Endothelial cell of umbilical vein (primary cell): Measurements from ENCODE around the gene RGS6. TPM values are rescaled to one million over a fixed set of nuclear protein-coding genes. Genes with fewer than 3 reads are reported as not detected.
A peak's percentile ranks its signal among the peaks of the same experiment; 100 is the strongest.

Experiments used
- BruUV-seq: library from RNA; stranded (reverse); fragments of 400-500 nt; replicated peaks from 2 replicates; lab custom pipeline; 2021; lab: Mats Ljungman, UMichigan
- CTCF ChIA-PET: fragments of 300-600, 350-600 bp; sonication (Branson Sonifier 250); formaldehyde crosslinking; loops from one replicate; lab custom pipeline; 2021; ENCODE audit warnings: antibody characterized with exemption, inconsistent platforms; lab: Charles Lee
- POLR2A ChIA-PET: fragments of 300-600, 350-600 bp; sonication (Branson Sonifier 250); formaldehyde crosslinking; loops from one replicate; lab custom pipeline; 2021; ENCODE audit warnings: antibody characterized with exemption, inconsistent platforms; lab: Charles Lee
- DNase-seq: peaks from one replicate; pipeline ENCODE4 v3.0.0-alpha.2; 2011; ENCODE audit warnings: low read depth, low spot score
- FAIRE-seq: peaks from 2 replicates; lab custom pipeline; 2011; peaks lifted over from hg19 to GRCh38; lab: Jason Lieb, UNC
- H2AFZ ChIP-seq: 2 replicates; pipeline ENCODE4 v1.6.0; 2012; ENCODE audit warnings: low read depth, low read length, control low read depth, inconsistent platforms
- H3K27ac ChIP-seq: 2 replicates; pipeline ENCODE4 v1.5.1; 2011; ENCODE audit warnings: low read depth, mild to moderate bottlenecking, control low read depth, low read length, moderate library complexity; ENCODE audit not compliant: insufficient read depth
- H3K27me3 ChIP-seq, 2 experiments: 2 replicates each; pipeline versions ENCODE4 v1.6.0 to v1.6.1; 2011; ENCODE audit warnings: low read length in 2 of 2, mixed read lengths in 1 of 2; ENCODE audit not compliant: control insufficient read depth in 2 of 2, insufficient read depth in 2 of 2
- H3K36me3 ChIP-seq, 2 experiments: 2 replicates in 1 of 2; 3 replicates in 1 of 2; pipeline ENCODE4 v1.5.1; 2011; ENCODE audit warnings: low read length in 2 of 2, mild to moderate bottlenecking in 1 of 2, moderate library complexity in 1 of 2; ENCODE audit not compliant: control insufficient read depth in 2 of 2, insufficient read depth in 2 of 2; ENCODE audit errors: extremely low read depth in 1 of 2
- H3K4me1 ChIP-seq: 3 replicates; pipeline ENCODE4 v1.5.1; 2011; ENCODE audit warnings: mild to moderate bottlenecking, low read length; ENCODE audit not compliant: control insufficient read depth, insufficient read depth; ENCODE audit errors: extremely low read depth
- H3K4me2 ChIP-seq: 2 replicates; pipeline ENCODE4 v1.6.1; 2011; ENCODE audit warnings: low read length, control low read depth, mixed read lengths; ENCODE audit not compliant: insufficient read depth
- H3K4me3 ChIP-seq, 3 experiments: fragments of 200-600 bp in 1 of 3; sonication (generic), shearing (Covaris generic) in 1 of 3; replicated peaks in 1 of 3; 2 replicates each; pipeline ENCODE4 v1.5.1; 2011 to 2016; ENCODE audit warnings: control low read depth in 3 of 3, low read length in 3 of 3, mild to moderate bottlenecking in 2 of 3, inconsistent platforms in 1 of 3, low read depth in 1 of 3, moderate library complexity in 1 of 3; ENCODE audit not compliant: insufficient read depth in 1 of 3
- H3K79me2 ChIP-seq: 2 replicates; pipeline ENCODE4 v1.6.0; 2012; ENCODE audit warnings: low read length, inconsistent platforms; ENCODE audit not compliant: control insufficient read depth, insufficient read depth
- H3K9ac ChIP-seq: replicated peaks from 2 replicates; pipeline ENCODE3; 2011; ENCODE audit warnings: low read length, control low read depth; ENCODE audit not compliant: insufficient read depth; ENCODE audit errors: extremely low read depth
- H3K9me1 ChIP-seq: replicated peaks from 3 replicates; pipeline ENCODE4 v1.6.0; 2011; ENCODE audit warnings: mild to moderate bottlenecking, low read length; ENCODE audit not compliant: control insufficient read depth, insufficient read depth; ENCODE audit errors: extremely low read depth
- H3K9me3 ChIP-seq: replicated peaks from 2 replicates; pipeline ENCODE4 v1.5.1; 2012; ENCODE audit warnings: low read length, inconsistent platforms; ENCODE audit not compliant: control insufficient read depth, insufficient read depth
- H4K20me1 ChIP-seq: replicated peaks from 2 replicates; pipeline ENCODE3; 2011; ENCODE audit warnings: mild to moderate bottlenecking, low read length; ENCODE audit not compliant: control insufficient read depth, insufficient read depth; ENCODE audit errors: extremely low read depth
- CTCF ChIP-seq, 2 donors: IDR thresholded peaks; 1 replicate in 1 of 2; 2 replicates in 1 of 2; pipeline ENCODE4 v1.5.1; 2011; ENCODE audit warnings: low read length in 2 of 2, mild to moderate bottlenecking in 2 of 2, moderate library complexity in 2 of 2, control low read depth in 1 of 2, inconsistent platforms in 1 of 2, low read depth in 1 of 2; ENCODE audit not compliant: insufficient read depth in 1 of 2; ENCODE audit errors: extremely low read depth in 1 of 2
- FOS ChIP-seq: IDR thresholded peaks from 2 replicates; pipeline ENCODE4 v1.6.1; 2011; ENCODE audit warnings: mild to moderate bottlenecking, low read length, moderate library complexity, borderline replicate concordance; ENCODE audit not compliant: insufficient read depth
- dilution Hi-C: fragments of 300-500 bp; cut with MboI; formaldehyde crosslinking; loops from one replicate; pipeline ENCODE4 v1.15.0; 2019; ENCODE audit warnings: low sequenced_read_pairs; ENCODE audit not compliant: extremely low pct_ligation_motif_present
- intact Hi-C: fragments of 100-400 bp; cut with micrococcal nuclease; formaldehyde crosslinking; loops from one replicate; pipeline ENCODE4 v1.10.0; 2022
- microRNA-seq: library from miRNA; unstranded; fragments of <30 nt; microRNA quantifications from one replicate; pipeline ENCODE4 v1.2.0, GENCODE V29; 2021; ENCODE audit warnings: borderline number of aligned reads, borderline replicate concordance
- polyA plus RNA-seq, 4 experiments: library from polyadenylated mRNA; depleted of rRNA in 3 of 4; stranded (reverse) in 3 of 4; unstranded in 1 of 4; fragments of >200 nt; gene quantifications; 2 replicates each; pipeline versions ENCODE4 v1.2.1 to v1.2.3, GENCODE V29; 2011 to 2012; ENCODE audit warnings: missing spikeins in 1 of 4
- small RNA-seq: library from RNA; depleted of rRNA; stranded (forward); fragments of <200 nt; gene quantifications from one replicate; pipeline ENCODE3, GENCODE V24; 2012; ENCODE audit warnings: low replicate concordance, low read depth; ENCODE audit not compliant: insufficient read depth, insufficient read length
- total RNA-seq: library from RNA; stranded (reverse); gene quantifications from 2 replicates; pipeline ENCODE4 v1.2.3, GENCODE V29; 2021

RGS6 gene
- total and polyA plus RNA-seq, 2 donors (not counting 3 experiments of a cell fraction or from before 2014, with no cell fraction given), result not detected

DNA sequence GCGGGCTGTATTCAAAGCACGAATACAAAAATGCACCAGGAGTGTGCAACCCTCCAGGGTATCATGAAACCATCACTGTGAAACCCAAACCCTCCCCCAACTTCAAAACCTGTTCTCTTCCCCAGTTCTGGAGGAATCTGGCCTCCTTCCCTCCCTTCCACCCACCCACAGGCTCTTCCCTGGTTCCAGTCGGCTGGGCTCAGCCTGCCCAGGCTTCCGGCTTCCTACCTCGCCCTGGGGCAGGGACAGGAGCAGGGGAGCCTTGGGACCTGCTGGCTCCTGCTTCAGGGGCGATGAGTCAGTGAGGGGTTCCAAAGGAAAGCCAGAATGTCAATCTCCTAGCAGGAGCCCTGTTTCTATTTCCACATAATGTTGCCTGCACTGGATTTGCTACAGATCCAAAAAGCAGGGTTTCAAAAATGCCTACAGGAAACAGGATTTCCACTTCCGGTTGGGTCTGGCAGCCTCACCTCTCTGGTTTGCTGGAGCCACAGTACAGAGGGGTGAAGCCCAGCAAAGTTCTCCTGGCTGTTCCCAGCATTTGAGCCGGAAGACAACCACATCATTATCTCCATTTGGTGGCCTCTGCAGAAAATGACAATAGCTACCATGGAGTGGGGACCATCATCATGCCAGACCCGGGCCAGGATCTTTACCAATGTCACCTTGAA is 683.4 kb downstream of the RGS6 start:
- H3K4me3 ChIP-seq, result no peak overlapping the region
- dilution Hi-C loops (no loop called here), intact Hi-C loops (no loop called here)
- H3K27me3 ChIP-seq, result no peaks in the 10 kb centered on the region
- H3K4me2 ChIP-seq, result peak overlapping the region; percentile 23
- DNase-seq (peak; percentile 20), FAIRE-seq (peak; percentile 81)
- peaks cover 44% of the 10 kb centered on the region for H3K4me1 ChIP-seq
- H3K27ac ChIP-seq, result no peak overlapping the region
- BruUV-seq, result no TSS peak
- H3K9me3 ChIP-seq, result no peaks in the 10 kb centered on the region
- H4K20me1 ChIP-seq, result no peaks in the 10 kb centered on the region
- no peaks in the 10 kb centered on the region for H3K79me2 ChIP-seq
- peak overlapping the region; percentile 14 for H2AFZ ChIP-seq
- no peaks in the 10 kb centered on the region for H3K9me1 ChIP-seq
- CTCF ChIA-PET, result no interaction called here
- no peak overlapping the region for H3K9ac ChIP-seq
- TF ChIP-seq FOS (peak; percentile 18), CTCF (IDR thresholded peaks at IDR 0.05; ENCODE audit: extremely low read depth in 1 of 2, insufficient read depth in 1 of 2, low read depth in 1 of 2, low read length in 2 of 2) (no peak)
- no peaks in the 10 kb centered on the region for H3K36me3 ChIP-seq
- POLR2A ChIA-PET, result no interaction called here

Small RNAs within 50 kb of the gene (microRNA-seq; reads per million reads assigned to microRNA genes)
- not detected for gene MIR7843

Small RNAs within 50 kb of the gene (small RNA-seq; reads per million reads assigned to genes)
- gene MIR7843 (not detected), gene RF00019 (not detected)
